A549 (cell line): Measurements from ENCODE around the gene RPL6. TPM values are rescaled to one million over a fixed set of nuclear protein-coding genes. Genes with fewer than 3 reads are reported as not detected.

ENCODE experiments used
- ATAC-seq, 2 experiments: fragments of 200-7000 bp in 1 of 2; fragments of >200 bp in 1 of 2; cut with Nextera tagmentation in 1 of 2; cut with Tn5 transposase in 1 of 2; 3 replicates each; pipeline versions ENCODE4 v1.8.0 to v1.9.1; 2018 to 2020; ENCODE audit warnings: mild to moderate bottlenecking in 1 of 2, moderate library complexity in 1 of 2
- CTCF ChIA-PET: fragments of 300-600 bp; sonication (Branson Sonifier 250); formaldehyde crosslinking; extraction: SDS; loops from one replicate; lab custom pipeline; 2021; ENCODE audit warnings: antibody characterized with exemption, inconsistent platforms; lab: Yijun Ruan, JAX
- POLR2A ChIA-PET: fragments of 350-600 bp; formaldehyde crosslinking; extraction: SDS; loops from one replicate; lab custom pipeline; 2021; ENCODE audit warnings: antibody characterized with exemption, inconsistent platforms; lab: Yijun Ruan, JAX
- DNase-seq, 2 experiments: peaks; one replicate each; pipeline versions ENCODE4 v3.0.0 to v3.0.0-alpha.2; 2011 to 2016; ENCODE audit warnings: low read depth in 1 of 2, low spot score in 1 of 2
- FAIRE-seq: peaks from 2 replicates; lab custom pipeline; 2011; peaks lifted over from hg19 to GRCh38; lab: Jason Lieb, UNC
- H3K27ac ChIP-seq, 2 experiments: fragments of >200 bp; sonication (Bioruptor Twin); formaldehyde crosslinking; 3 replicates each; pipeline ENCODE4 v1.5.1; 2016 to 2017
- H3K4me1 ChIP-seq: fragments of >200 bp; sonication (Bioruptor Twin); formaldehyde crosslinking; 3 replicates; pipeline ENCODE4 v1.6.1; 2016
- H3K4me2 ChIP-seq: fragments of >200 bp; sonication (Bioruptor Twin); formaldehyde crosslinking; 3 replicates; pipeline ENCODE4 v1.6.1; 2016
- H3K4me3 ChIP-seq: fragments of >200 bp; sonication (Bioruptor Twin); formaldehyde crosslinking; 3 replicates; pipeline ENCODE4 v1.5.1; 2016
- H3K9me3 ChIP-seq: fragments of >200 bp; sonication (Bioruptor Twin); formaldehyde crosslinking; 3 replicates; pipeline ENCODE4 v1.6.1; 2016
- BHLHE40 ChIP-seq: IDR thresholded peaks from 2 replicates; pipeline ENCODE4 v1.6.1; 2012; ENCODE audit warnings: low read depth, low read length, inconsistent platforms
- CHD2 ChIP-seq: fragments of 150-350 bp; IDR thresholded peaks from 2 replicates; pipeline ENCODE4 v1.6.1; 2014; ENCODE audit warnings: low read length; ENCODE audit not compliant: partially characterized antibody
- CTCF ChIP-seq: fragments of >200 bp; sonication (Bioruptor Twin); formaldehyde crosslinking; IDR thresholded peaks from 3 replicates; pipeline ENCODE4 v1.5.1; 2016
- EHF ChIP-seq: fragments of 250-450 bp; sonication (Bioruptor Pico); IDR thresholded peaks from 2 replicates; pipeline ENCODE4 v1.5.0; 2020; ENCODE audit warnings: mild to moderate bottlenecking
- EHMT2 ChIP-seq: fragments of 200-600 bp; sonication (generic); IDR thresholded peaks from 2 replicates; pipeline ENCODE4 v1.6.1; 2016; ENCODE audit warnings: antibody characterized with exemption, low read depth, mild to moderate bottlenecking, moderate library complexity
- ELK1 ChIP-seq: fragments of 150-350 bp; IDR thresholded peaks from 2 replicates; pipeline ENCODE4 v1.6.1; 2014; ENCODE audit warnings: low read depth, mild to moderate bottlenecking, low read length
- EP300 ChIP-seq, 2 experiments: fragments of >200 bp; sonication (Bioruptor Twin); formaldehyde crosslinking; IDR thresholded peaks; 2 replicates in 1 of 2; 3 replicates in 1 of 2; pipeline ENCODE4 v1.6.1; 2016 to 2017
- ESRRA ChIP-seq: fragments of 150-350 bp; IDR thresholded peaks from 2 replicates; pipeline ENCODE4 v1.6.1; 2014; ENCODE audit warnings: mild to moderate bottlenecking, low read length, borderline replicate concordance
- FOXS1 ChIP-seq: fragments of 250-450 bp; sonication (Bioruptor Pico); IDR thresholded peaks from 2 replicates; pipeline ENCODE4 v1.5.0; 2020; ENCODE audit warnings: mild to moderate bottlenecking, moderate library complexity
- GATA3 ChIP-seq: IDR thresholded peaks from 2 replicates; pipeline ENCODE4 v1.6.1; 2012; ENCODE audit warnings: borderline replicate concordance
- HMGXB4 ChIP-seq: fragments of 250-450 bp; sonication (Bioruptor Pico); IDR thresholded peaks from 2 replicates; pipeline ENCODE4 v1.5.0; 2021; ENCODE audit warnings: mild to moderate bottlenecking, moderate library complexity, borderline replicate concordance
- HOXA7 ChIP-seq: fragments of 250-450 bp; sonication (Bioruptor Pico); IDR thresholded peaks from 2 replicates; pipeline ENCODE4 v1.5.0; 2020; ENCODE audit warnings: mild to moderate bottlenecking, moderate library complexity
- HOXB5 ChIP-seq: fragments of 250-450 bp; sonication (Bioruptor Pico); IDR thresholded peaks from 2 replicates; pipeline ENCODE4 v1.5.0; 2020; ENCODE audit warnings: mild to moderate bottlenecking, moderate library complexity
- KDM1A ChIP-seq: fragments of 200-600 bp; sonication (generic); IDR thresholded peaks from 2 replicates; pipeline ENCODE4 v1.6.1; 2016; ENCODE audit warnings: low read depth, mild to moderate bottlenecking
- KDM5A ChIP-seq: fragments of 200-600 bp; sonication (generic); IDR thresholded peaks from 2 replicates; pipeline ENCODE4 v1.6.1; 2016; ENCODE audit warnings: antibody characterized with exemption, mild to moderate bottlenecking
- MAFK ChIP-seq: fragments of 450-650 bp; IDR thresholded peaks from 2 replicates; pipeline ENCODE4 v1.6.1; 2014; ENCODE audit not compliant: partially characterized antibody
- NFE2L2 ChIP-seq: fragments of 150-350 bp; conservative IDR thresholded peaks from 2 replicates; pipeline ENCODE4 v1.6.1; 2014; ENCODE audit warnings: low read length
- NPAS2 ChIP-seq: fragments of 250-450 bp; sonication (Bioruptor Pico); IDR thresholded peaks from 2 replicates; pipeline ENCODE4 v1.8.0; 2022; ENCODE audit warnings: mild to moderate bottlenecking, moderate library complexity, borderline replicate concordance
- PBX3 ChIP-seq: IDR thresholded peaks from 2 replicates; pipeline ENCODE4 v1.6.1; 2012
- POLR2A ChIP-seq: IDR thresholded peaks from 2 replicates; pipeline ENCODE4 v1.6.1; 2012; ENCODE audit warnings: mild to moderate bottlenecking, low read length
- POLR2AphosphoS2 ChIP-seq: conservative IDR thresholded peaks from 2 replicates; pipeline ENCODE4 v1.6.1; 2012; ENCODE audit warnings: low read length, improper control_type of control experiment, inconsistent platforms
- RNF2 ChIP-seq: fragments of 200-600 bp; sonication (generic); IDR thresholded peaks from 2 replicates; pipeline ENCODE4 v1.6.1; 2016; ENCODE audit warnings: low read depth, mild to moderate bottlenecking, antibody characterized with exemption, moderate library complexity, borderline replicate concordance
- SREBF2 ChIP-seq: fragments of 450-650 bp; IDR thresholded peaks from 2 replicates; pipeline ENCODE4 v1.6.1; 2014; ENCODE audit warnings: mild to moderate bottlenecking, moderate library complexity
- TFCP2L1 ChIP-seq: fragments of 250-450 bp; sonication (Bioruptor Pico); IDR thresholded peaks from 2 replicates; pipeline ENCODE4 v1.5.0; 2021; ENCODE audit warnings: mild to moderate bottlenecking
- TP53 ChIP-seq: fragments of 250-450 bp; sonication (Bioruptor Pico); IDR thresholded peaks from 2 replicates; pipeline ENCODE4 v1.5.0; 2021; ENCODE audit warnings: mild to moderate bottlenecking, moderate library complexity
- ZNF302 ChIP-seq: fragments of 250-450 bp; sonication (Bioruptor Pico); IDR thresholded peaks from 2 replicates; pipeline ENCODE4 v1.9.0; 2021; ENCODE audit warnings: inconsistent platforms, mild to moderate bottlenecking, moderate library complexity
- ZSCAN20 ChIP-seq: fragments of 250-450 bp; sonication (Bioruptor Pico); IDR thresholded peaks from 2 replicates; pipeline ENCODE4 v1.8.0; 2022; ENCODE audit warnings: mild to moderate bottlenecking, moderate library complexity
- WGBS: methylation state at CpG from one replicate; pipeline ENCODE4 v1.1.6; 2017; ENCODE audit errors: missing lambda C conversion rate; 5-methylcytosine and 5-hydroxymethylcytosine counted together
- polyA plus RNA-seq, 4 experiments: library from polyadenylated mRNA; depleted of rRNA in 3 of 4; stranded (reverse); fragments of >200 nt; fragmentation: RNase III in 1 of 4; extraction: RNeasy Plus Mini Kit Qiagen cat#74134 plus additional on column Dnase treatment in 1 of 4; gene quantifications; 2 replicates in 3 of 4; 3 replicates in 1 of 4; pipeline ENCODE4 v1.2.3, GENCODE V29; 2011 to 2017
- TF ChIP-seq, protein P1 (sequence below): IDR thresholded peaks from 2 replicates; pipeline ENCODE4 v1.6.1; 2012; ENCODE audit warnings: low read depth, borderline replicate concordance
- TF ChIP-seq, protein P2 (sequence below): fragments of >200 bp; sonication (Bioruptor Twin); formaldehyde crosslinking; IDR thresholded peaks from 3 replicates; pipeline ENCODE4 v1.6.1; 2016
- TF ChIP-seq, protein P3 (sequence below): fragments of >200 bp; sonication (Bioruptor Twin); formaldehyde crosslinking; IDR thresholded peaks from 2 replicates; pipeline ENCODE4 v1.6.1; 2016

Gene RPL6
- polyA plus RNA-seq, 2 of the 4 experiments (the other 2 are of a cell fraction): 1,661 to 2,889 TPM

DNA sequence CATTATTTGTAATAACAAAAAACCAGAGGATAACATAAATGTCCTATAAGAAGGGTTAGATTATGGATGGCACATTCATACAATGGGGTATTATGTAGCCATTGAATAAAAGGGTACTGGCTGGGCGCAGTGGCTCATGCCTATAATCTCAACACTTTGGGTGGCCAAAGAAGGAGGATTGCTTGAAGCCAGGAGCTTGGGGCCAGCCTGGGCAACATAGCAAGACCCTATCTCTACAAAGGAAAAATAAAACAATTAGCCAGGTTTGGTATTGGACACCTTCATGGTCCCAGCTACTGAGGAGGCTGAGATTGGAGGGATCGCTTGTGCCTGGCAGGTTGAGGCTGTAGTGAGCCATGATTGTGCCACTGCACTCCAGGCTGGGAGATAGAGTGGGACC lies 24.1 kb upstream of the RPL6 start:
- ChIA-PET CTCF (no interaction called here), POLR2A (no interaction called here)
- DNase-seq (no peak), FAIRE-seq (no peak), ATAC-seq (no peak)
- Histone ChIP-seq H3K27ac (no peak overlapping the region), H3K4me1 (no peaks in the 10 kb centered on the region), H3K4me2 (no peak overlapping the region), H3K4me3 (no peak overlapping the region), H3K9me3 (no peaks in the 10 kb centered on the region)
- TF ChIP-seq CHD2 (no peak), POLR2A (no peak), KDM5A (no peak), EP300 (IDR thresholded peaks at IDR 0.05) (no peak), EHF (no peak), BHLHE40 (no peak), NFE2L2 (no peak), KDM1A (no peak), PBX3 (no peak), ZSCAN20 (CRISPR knock-in tag) (no peak), FOXS1 (CRISPR knock-in tag) (no peak), HOXB5 (CRISPR knock-in tag) (no peak), TP53 (CRISPR knock-in tag) (no peak), ESRRA (no peak), ELK1 (no peak)
- TF ChIP-seq, protein P1, sequence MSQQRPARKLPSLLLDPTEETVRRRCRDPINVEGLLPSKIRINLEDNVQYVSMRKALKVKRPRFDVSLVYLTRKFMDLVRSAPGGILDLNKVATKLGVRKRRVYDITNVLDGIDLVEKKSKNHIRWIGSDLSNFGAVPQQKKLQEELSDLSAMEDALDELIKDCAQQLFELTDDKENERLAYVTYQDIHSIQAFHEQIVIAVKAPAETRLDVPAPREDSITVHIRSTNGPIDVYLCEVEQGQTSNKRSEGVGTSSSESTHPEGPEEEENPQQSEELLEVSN: no peak
- TF ChIP-seq, protein P2, sequence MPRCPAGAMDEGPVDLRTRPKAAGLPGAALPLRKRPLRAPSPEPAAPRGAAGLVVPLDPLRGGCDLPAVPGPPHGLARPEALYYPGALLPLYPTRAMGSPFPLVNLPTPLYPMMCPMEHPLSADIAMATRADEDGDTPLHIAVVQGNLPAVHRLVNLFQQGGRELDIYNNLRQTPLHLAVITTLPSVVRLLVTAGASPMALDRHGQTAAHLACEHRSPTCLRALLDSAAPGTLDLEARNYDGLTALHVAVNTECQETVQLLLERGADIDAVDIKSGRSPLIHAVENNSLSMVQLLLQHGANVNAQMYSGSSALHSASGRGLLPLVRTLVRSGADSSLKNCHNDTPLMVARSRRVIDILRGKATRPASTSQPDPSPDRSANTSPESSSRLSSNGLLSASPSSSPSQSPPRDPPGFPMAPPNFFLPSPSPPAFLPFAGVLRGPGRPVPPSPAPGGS: no peak
- TF ChIP-seq, protein P3, sequence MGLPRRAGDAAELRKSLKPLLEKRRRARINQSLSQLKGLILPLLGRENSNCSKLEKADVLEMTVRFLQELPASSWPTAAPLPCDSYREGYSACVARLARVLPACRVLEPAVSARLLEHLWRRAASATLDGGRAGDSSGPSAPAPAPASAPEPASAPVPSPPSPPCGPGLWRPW: no peak
- 100% methylated on average over 2 of the region's 2 CpGs for WGBS

DNA sequence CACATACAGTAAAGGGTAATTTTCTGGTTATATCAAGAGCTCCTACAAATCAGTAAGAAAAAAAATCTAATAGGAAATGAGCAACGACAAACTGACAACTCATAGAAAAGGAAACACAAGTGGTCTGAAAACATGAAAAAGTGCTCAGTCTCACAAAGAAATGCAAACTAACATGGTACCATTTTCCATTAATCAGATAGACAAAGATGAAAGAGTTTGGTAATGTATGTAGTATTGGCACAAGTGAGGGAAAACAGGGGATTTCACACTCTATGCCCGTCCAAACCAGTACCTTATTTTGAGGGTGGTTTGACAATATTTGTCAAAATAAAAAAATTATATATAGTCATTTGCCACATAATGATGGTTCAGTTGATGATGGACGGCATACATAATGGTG lies 22.6 kb upstream of the RPL6 start:
- 98% methylated on average over 3 of the region's 3 CpGs for WGBS
- Histone ChIP-seq H3K4me3 (no peak overlapping the region), H3K4me1 (no peaks in the 10 kb centered on the region), H3K27ac (no peak overlapping the region), H3K4me2 (no peak overlapping the region), H3K9me3 (no peaks in the 10 kb centered on the region)
- POLR2A ChIA-PET: interaction anchor here (0.7 kb wide), 1 partner anchor 371 kb away, joined by 4 read pairs; no protein-coding TSS in a partner anchor
- ATAC-seq (no peak), FAIRE-seq (no peak), DNase-seq (no peak)
- CTCF ChIA-PET: no interaction called here
- TF ChIP-seq CTCF (no peak), ELK1 (no peak), MAFK (no peak), SREBF2 (no peak), ZNF302 (CRISPR knock-in tag) (no peak), HOXA7 (no peak), EHMT2 (no peak), BHLHE40 (no peak), POLR2AphosphoS2 (no peak), KDM5A (no peak), NPAS2 (CRISPR knock-in tag) (no peak), RNF2 (no peak), TP53 (CRISPR knock-in tag) (no peak), TFCP2L1 (CRISPR knock-in tag) (no peak), GATA3 (no peak), HMGXB4 (CRISPR knock-in tag) (no peak)
- TF ChIP-seq, protein P3: no peak
